Panc1 (cell line): ENCODE data around the gene ZNF615. TPM values are rescaled to one million over a fixed set of nuclear protein-coding genes. Genes with fewer than 3 reads are reported as not detected.

Experiments
- ATAC-seq: fragments of 200-7000 bp; cut with Tn5 transposase; 2 replicates; pipeline ENCODE4 v1.9.1; 2020; ENCODE audit warnings: mild to moderate bottlenecking, moderate library complexity
- BruUV-seq: library from RNA; stranded (reverse); fragments of 400-500 nt; replicated peaks from 2 replicates; lab custom pipeline; 2021; lab: Mats Ljungman, UMichigan
- CTCF ChIA-PET: fragments of 300-600 bp; sonication (Branson Sonifier 250); formaldehyde crosslinking; loops from one replicate; lab custom pipeline; 2022; ENCODE audit warnings: antibody characterized with exemption; lab: Charles Lee
- POLR2A ChIA-PET: fragments of 300-600 bp; sonication (Branson Sonifier 250); formaldehyde crosslinking; loops from one replicate; lab custom pipeline; 2022; ENCODE audit warnings: antibody characterized with exemption; lab: Charles Lee
- DNase-seq: peaks from one replicate; pipeline ENCODE4 v3.0.0-alpha.2; 2010; ENCODE audit warnings: low read depth, low spot score
- H3K27ac ChIP-seq: 2 replicates; pipeline ENCODE4 v1.5.1; 2011; ENCODE audit warnings: mild to moderate bottlenecking, low read length, inconsistent platforms
- H3K27me3 ChIP-seq: fragments of 200-500 bp; sonication (Bioruptor generic); 2 replicates; pipeline ENCODE4 v1.6.0; 2014; ENCODE audit warnings: low read length, inconsistent platforms; ENCODE audit not compliant: control insufficient read depth, insufficient read depth
- H3K36me3 ChIP-seq: fragments of 200-500 bp; sonication (Bioruptor generic); 2 replicates; pipeline ENCODE4 v1.5.1; 2014; ENCODE audit warnings: inconsistent platforms, mild to moderate bottlenecking, low read length, moderate library complexity; ENCODE audit not compliant: control insufficient read depth, insufficient read depth
- H3K4me1 ChIP-seq: 2 replicates; pipeline ENCODE4 v1.5.1; 2011; ENCODE audit warnings: inconsistent platforms, mild to moderate bottlenecking, low read length, moderate library complexity; ENCODE audit not compliant: control insufficient read depth, insufficient read depth
- H3K4me3 ChIP-seq, 2 experiments: 2 replicates each; pipeline ENCODE4 v1.5.1; 2011 to 2012; ENCODE audit warnings: low read depth in 2 of 2, low read length in 2 of 2, mild to moderate bottlenecking in 2 of 2, inconsistent platforms in 1 of 2, moderate library complexity in 1 of 2
- H3K9me3 ChIP-seq: fragments of 200-500 bp; sonication (Bioruptor generic); 2 replicates; pipeline ENCODE4 v1.5.1; 2014; ENCODE audit warnings: low read depth, mild to moderate bottlenecking, inconsistent platforms, low read length, moderate library complexity; ENCODE audit not compliant: control insufficient read depth, insufficient read depth
- POLR2AphosphoS5 ChIP-seq: IDR thresholded peaks from 2 replicates; pipeline ENCODE4 v1.6.1; 2012; ENCODE audit warnings: mild to moderate bottlenecking, low read depth, low read length, moderate library complexity
- REST ChIP-seq, 2 experiments: IDR thresholded peaks; 2 replicates each; pipeline ENCODE4 v1.6.1; 2011 to 2012; ENCODE audit warnings: low read depth in 2 of 2, control low read depth in 1 of 2, low read length in 1 of 2, mild to moderate bottlenecking in 1 of 2, moderate library complexity in 1 of 2; ENCODE audit not compliant: insufficient read depth in 1 of 2
- SIN3A ChIP-seq: IDR thresholded peaks from 2 replicates; pipeline ENCODE4 v1.6.1; 2012; ENCODE audit warnings: low read depth, mild to moderate bottlenecking, low read length, moderate library complexity, borderline replicate concordance; ENCODE audit not compliant: insufficient read depth
- TCF7L2 ChIP-seq: IDR thresholded peaks from 2 replicates; pipeline ENCODE4 v1.6.1; 2011; ENCODE audit warnings: mild to moderate bottlenecking, low read depth, low read length, inconsistent platforms
- in situ Hi-C: cut with HindIII; loops from 2 replicates; pipeline ENCODE4 v1.10.0; 2016; ENCODE audit warnings: low sequenced_read_pairs, low pct_unique_long_range_greater_than_20kb
- intact Hi-C: fragments of 100-400 bp; cut with micrococcal nuclease; formaldehyde crosslinking; loops from one replicate; pipeline ENCODE4 v1.10.0; 2022; ENCODE audit not compliant: unreplicated experiment
- total RNA-seq: library from RNA; stranded (reverse); gene quantifications from one replicate; pipeline ENCODE4 v1.2.1, GENCODE V29; 2021; ENCODE audit not compliant: unreplicated experiment
- TF ChIP-seq, protein P1 (sequence below): fragments of 450-650 bp; IDR thresholded peaks from 2 replicates; pipeline ENCODE4 v1.5.1; 2017; ENCODE audit warnings: mild to moderate bottlenecking

Gene ZNF615
- total RNA-seq, 1 experiment from 2014 or later: 3.6 TPM

DNA sequence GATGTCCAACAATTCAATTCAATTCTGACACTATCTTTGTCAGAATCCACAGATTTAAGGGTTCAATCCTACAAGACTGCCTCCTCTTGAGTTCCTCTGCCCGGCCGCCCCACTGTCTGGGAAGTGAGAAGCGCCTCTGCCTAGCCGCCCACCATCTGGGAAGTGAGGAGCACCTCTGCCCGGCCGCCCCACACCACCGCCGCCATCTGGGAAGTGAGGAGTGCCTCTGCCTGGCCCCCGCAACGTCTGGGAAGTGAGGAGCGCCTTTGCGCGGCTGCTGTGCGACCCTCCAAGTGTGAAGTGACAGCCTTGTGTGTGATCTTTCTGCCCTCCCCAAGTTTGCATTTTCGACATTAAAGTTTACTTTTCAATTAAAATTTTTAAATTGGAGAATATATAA lies 14.2 kb upstream of the ZNF615 start:
- no TSS peak for BruUV-seq
- H3K27ac ChIP-seq: no peak overlapping the region
- DNase-seq: no peak
- POLR2A ChIA-PET: no interaction called here
- CTCF ChIA-PET: no interaction called here
- H3K27me3 ChIP-seq: no peaks in the 10 kb centered on the region
- H3K4me1 ChIP-seq: no peaks in the 10 kb centered on the region
- intact Hi-C loops (no loop called here), in situ Hi-C loops (no loop called here)
- ATAC-seq: no peak
- TF ChIP-seq SIN3A (no peak), TCF7L2 (no peak)
- TF ChIP-seq, protein P1, sequence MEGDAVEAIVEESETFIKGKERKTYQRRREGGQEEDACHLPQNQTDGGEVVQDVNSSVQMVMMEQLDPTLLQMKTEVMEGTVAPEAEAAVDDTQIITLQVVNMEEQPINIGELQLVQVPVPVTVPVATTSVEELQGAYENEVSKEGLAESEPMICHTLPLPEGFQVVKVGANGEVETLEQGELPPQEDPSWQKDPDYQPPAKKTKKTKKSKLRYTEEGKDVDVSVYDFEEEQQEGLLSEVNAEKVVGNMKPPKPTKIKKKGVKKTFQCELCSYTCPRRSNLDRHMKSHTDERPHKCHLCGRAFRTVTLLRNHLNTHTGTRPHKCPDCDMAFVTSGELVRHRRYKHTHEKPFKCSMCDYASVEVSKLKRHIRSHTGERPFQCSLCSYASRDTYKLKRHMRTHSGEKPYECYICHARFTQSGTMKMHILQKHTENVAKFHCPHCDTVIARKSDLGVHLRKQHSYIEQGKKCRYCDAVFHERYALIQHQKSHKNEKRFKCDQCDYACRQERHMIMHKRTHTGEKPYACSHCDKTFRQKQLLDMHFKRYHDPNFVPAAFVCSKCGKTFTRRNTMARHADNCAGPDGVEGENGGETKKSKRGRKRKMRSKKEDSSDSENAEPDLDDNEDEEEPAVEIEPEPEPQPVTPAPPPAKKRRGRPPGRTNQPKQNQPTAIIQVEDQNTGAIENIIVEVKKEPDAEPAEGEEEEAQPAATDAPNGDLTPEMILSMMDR: no peak
- peaks cover 48% of the 10 kb centered on the region; the same call in 1 of the 2 replicates for H3K9me3 ChIP-seq
- H3K36me3 ChIP-seq: peaks cover 3% of the 10 kb centered on the region; the same call in 1 of the 2 replicates
- no peak overlapping the region for H3K4me3 ChIP-seq

DNA sequence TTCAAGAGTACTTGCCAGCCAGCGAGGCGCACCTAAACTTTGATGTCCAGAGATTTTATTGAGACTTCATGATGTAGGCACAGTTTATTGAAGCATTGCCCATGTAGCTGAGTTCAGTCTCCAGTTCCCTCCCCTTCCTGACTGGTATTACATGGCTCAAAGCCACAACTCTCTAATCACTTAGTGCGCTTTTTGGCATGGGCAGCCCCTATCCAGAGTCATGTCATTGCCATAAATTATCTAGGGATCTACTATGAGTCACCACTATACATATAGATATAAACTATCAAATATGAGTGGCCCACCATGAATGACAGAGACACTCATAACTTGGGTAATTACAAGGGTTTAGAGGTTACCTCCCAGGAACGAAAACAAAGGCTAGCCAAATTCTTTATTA lies 12.5 kb upstream of the ZNF615 start:
- ATAC-seq: no peak
- H3K36me3 ChIP-seq: peaks cover under 1% of the 10 kb centered on the region; the same call in 1 of the 2 replicates
- no peak overlapping the region for H3K4me3 ChIP-seq
- intact Hi-C loops: no loop called here
- TF ChIP-seq, protein P1: no peak
- TF ChIP-seq POLR2AphosphoS5 (no peak), TCF7L2 (no peak), REST (IDR thresholded peaks at IDR 0.05; ENCODE audit: insufficient read depth in 1 of 2, low read depth in 2 of 2, low read length in 1 of 2) (no peak), SIN3A (no peak)
- CTCF ChIA-PET: no interaction called here
- POLR2A ChIA-PET: no interaction called here
- no peaks in the 10 kb centered on the region for H3K4me1 ChIP-seq
- no peak overlapping the region for H3K27ac ChIP-seq
- no peaks in the 10 kb centered on the region for H3K27me3 ChIP-seq
- no TSS peak for BruUV-seq
- in situ Hi-C loops: no loop called here
- H3K9me3 ChIP-seq: peaks cover 55% of the 10 kb centered on the region; the same call in 1 of the 2 replicates
- no peak for DNase-seq
